Measurements from ENCODE around the gene RNF32.
"Not testable (repeated sequence)": the region's sequence is repeated elsewhere in the genome, so short reads cannot be mapped to it uniquely, and the experiment has no call there.

The RNF32 gene

GRCh38 chr7:156676263-156676662, 35.7 kb downstream of the RNF32 start:
- no peak for DNase-seq

GRCh38 chr7:156677374-156678054, 36.9 kb downstream of the RNF32 start:
- DNase-seq = no peak

GRCh38 chr7:156680281-156680680, 39.7 kb downstream of the RNF32 start:
- DNase-seq = no peak

- no peak for DNase-seq
Observed at GRCh38 chr7:156682928-156683327, 42.4 kb downstream of the RNF32 start.

- no peak for DNase-seq
Observed at GRCh38 chr7:156684251-156684650, 43.7 kb downstream of the RNF32 start.

GRCh38 chr7:156684661-156685060, 44.1 kb downstream of the RNF32 start:
- DNase-seq = no peak

GRCh38 chr7:156691764-156692163, 51.2 kb downstream of the RNF32 start:
- DNase-seq = no peak

GRCh38 chr7:156692849-156693248, 52.3 kb downstream of the RNF32 start:
- no peak for DNase-seq

- no peak for DNase-seq
Observed at GRCh38 chr7:156693627-156694026, 53.1 kb downstream of the RNF32 start.

GRCh38 chr7:156697283-156697682, 56.7 kb downstream of the RNF32 start:
- not testable (repeated sequence) for DNase-seq

- DNase-seq = not testable (repeated sequence)
Observed at GRCh38 chr7:156698512-156698911, 57.9 kb downstream of the RNF32 start.

GRCh38 chr7:156701787-156702186, 61.2 kb downstream of the RNF32 start:
- not testable (repeated sequence) for DNase-seq

- no peak for DNase-seq
Observed at GRCh38 chr7:156702399-156702798, 61.8 kb downstream of the RNF32 start.

GRCh38 chr7:156703209-156703608, 62.6 kb downstream of the RNF32 start:
- DNase-seq = no peak

- no peak for DNase-seq
Observed at GRCh38 chr7:156703773-156704482, 63.4 kb downstream of the RNF32 start.

GRCh38 chr7:156722043-156722826, 81.7 kb downstream of the RNF32 start:
- no peak for DNase-seq

- DNase-seq = no peak
Observed at GRCh38 chr7:156725073-156725472, 84.5 kb downstream of the RNF32 start.

- no peak for DNase-seq
Observed at GRCh38 chr7:156725936-156726335, 85.4 kb downstream of the RNF32 start.
